Retina (tissue), 1 donor: ENCODE data around the gene FIBIN.
"Not testable (repeated sequence)": the region's sequence is repeated elsewhere in the genome, so short reads cannot be mapped to it uniquely, and the experiment has no call there.

Experiments used
- DNase-seq: peaks from one replicate; pipeline ENCODE4 v3.0.0-alpha.2; 2016

The FIBIN gene

DNA sequence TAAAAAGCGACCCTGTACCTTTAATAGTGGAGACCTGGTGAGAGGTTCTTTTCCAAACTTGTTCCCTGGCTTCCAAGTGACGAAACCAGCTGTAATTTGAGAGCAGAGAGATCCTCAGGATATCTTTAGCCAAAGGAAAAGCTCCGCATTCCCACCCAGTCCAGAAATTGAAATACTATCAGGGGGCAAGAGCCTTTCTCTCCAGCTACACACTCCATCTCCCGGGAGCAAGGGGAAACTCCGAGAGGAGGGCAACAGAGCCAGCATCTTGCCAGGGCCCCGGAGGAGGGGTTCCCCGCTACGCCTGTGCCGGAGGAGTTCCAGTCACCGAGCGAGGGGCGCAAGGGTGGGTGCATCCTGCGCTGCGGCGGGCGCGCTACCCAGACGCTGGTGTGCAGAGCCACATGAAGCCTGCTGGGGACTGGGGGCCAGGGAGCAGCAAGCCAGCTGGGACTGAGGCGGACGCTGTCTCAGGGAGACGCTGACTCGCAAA is at the start of gene FIBIN:
TSS of gene FIBIN (plus strand) at position 148 of the 493 bp plus-strand sequence. CDS start 415 bp downstream, outside the sequence.
- DNase-seq = peak; percentile 74

DNA sequence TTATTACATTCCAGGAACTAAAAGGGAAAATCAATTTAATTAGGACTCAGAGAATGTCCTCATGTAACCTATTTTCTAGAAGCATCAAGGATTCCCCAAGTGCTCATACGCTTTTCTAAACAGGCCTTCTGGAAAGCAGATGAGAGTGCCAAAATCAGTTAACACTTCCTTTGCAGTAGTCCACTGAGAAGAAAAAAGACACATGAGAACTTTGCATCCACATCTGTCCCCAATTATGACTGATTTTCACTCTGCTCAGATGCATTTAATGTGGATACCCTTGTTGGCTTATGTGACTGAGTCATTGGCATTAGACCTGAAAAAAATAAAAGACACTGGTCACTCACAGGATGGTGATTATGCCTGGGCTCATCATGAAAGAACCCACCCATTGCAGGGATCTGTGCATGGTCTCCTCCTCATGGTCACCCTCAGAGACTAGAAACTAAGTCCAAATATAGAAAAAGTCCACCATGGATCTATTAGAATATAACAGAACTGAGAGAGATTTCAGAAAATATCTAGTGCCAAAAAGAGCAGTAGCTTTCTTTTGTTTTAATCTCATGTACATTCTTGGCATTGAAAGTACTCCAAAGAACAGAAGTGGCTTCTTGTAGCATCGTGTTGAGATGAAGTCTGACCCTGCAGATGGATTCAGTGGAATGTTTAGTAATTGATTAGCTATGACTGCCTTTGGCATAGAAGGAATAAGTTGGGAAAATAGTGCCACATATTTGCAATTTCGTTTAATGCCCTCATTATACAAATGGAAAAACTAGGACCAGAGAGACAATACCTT is 48.8 kb upstream of the FIBIN start:
- no peak for DNase-seq

DNA sequence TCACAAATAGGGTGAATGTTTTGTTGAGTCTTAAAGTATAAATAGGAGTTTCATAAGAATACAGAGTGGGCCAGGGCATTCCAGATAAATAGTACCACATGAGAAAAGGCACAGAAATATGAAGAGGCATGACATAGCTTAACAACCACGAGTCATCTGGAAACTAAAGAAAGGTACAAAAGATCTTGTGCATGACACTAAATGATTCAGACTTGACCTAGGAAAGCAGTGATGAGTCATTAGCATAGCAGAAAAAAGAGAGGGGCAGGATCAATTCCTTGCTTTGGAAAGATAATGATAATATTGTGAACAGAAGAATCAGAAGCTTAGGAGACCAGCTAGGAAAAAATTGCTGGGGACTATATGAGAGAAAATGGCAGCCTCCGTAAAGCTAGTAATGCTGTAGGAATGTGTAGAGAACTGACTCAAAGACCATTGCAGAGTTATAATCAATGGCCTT is 47.6 kb upstream of the FIBIN start:
- no peak for DNase-seq

DNA sequence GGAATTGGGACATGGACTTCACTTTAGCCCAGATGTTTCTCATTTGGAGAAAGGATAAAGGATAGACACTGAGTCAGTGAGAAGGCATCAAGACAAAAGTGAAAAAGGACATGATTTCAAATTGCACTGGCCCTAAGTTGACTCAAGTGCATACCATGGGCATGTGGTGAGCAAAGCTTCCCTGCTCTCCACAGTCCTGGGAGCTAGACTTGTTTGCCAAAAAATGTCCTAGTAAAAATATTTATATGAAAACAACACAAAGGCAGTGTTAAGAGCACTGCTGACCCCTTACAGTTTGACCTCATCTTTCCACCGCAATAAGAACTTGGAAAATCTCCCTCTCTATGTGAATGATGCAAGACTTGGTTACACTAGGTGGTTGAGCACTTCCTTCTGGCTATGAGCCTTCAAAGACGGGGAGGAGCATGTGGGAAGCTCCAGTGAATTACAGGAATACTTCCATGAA is 46.5 kb upstream of the FIBIN start:
- DNase-seq = no peak

DNA sequence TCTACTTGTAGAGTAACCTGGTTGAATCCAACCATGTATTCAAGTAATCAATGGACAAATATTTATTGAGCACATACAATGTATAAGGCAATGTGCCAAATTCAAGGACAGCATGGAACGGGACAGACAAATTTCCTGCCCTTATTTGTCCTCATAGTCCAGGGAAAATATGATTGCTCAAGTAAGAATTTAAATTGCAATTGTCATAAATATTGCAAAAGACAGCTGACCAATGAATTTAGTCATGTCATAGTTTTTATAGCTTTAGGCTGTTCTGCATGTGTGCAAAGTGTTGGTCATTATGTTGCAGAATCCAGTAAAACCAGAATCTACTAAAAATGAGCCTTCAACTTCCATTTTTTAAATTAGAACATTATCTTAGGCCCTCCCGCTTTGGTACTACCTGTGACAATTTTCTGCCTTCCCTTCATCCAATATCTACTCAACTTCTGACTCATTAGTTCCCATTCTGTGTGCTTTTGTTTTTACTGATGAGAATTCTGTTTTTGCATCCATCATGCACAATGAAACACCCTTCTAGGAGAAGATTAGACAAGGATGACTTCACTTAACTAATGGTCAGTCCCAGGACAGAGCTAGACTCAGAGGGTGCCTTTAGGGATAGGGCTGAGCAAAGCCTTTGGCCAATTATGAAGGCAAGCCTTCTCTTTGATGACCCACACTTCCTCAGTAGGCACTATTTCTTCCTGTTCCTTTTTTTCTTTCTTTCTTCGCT is 45.8 kb upstream of the FIBIN start:
- no peak for DNase-seq

DNA sequence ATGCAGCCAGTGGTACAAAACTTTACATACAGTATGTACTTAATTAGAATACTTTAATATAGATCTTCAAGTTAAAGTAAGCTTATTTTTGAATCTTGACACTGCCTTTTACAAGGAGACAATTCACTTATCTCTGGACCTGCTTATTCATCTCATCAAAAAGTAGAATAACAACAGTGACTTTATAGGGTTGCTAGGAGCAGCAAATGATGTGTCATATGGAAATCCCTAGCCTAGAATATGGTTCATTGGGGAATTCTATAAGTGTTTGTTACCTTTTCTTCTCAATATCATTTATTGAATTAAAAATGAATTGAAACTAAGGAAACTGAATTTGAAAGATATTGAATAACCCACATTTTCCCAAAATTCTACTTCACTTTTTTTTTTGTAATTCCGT is 45.0 kb upstream of the FIBIN start:
- DNase-seq = no peak

DNA sequence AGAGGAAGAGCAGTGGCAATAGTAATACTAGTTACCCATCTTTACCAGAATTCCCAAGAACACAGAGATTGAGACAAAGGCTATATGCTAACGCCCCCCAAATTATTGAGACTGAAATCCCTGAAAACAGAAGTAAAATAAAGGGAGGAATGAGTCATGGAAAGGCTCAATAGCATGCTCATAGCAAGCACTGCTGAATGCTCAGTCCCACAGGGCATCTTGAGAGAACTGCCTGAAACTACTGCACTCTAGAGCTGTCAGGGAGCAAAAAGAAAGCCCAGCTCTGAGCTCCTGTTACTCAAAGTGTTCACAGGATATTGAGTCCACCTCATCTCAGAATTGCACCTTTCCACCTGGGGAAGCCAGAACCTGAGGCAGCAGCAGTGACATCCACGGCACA is 44.1 kb upstream of the FIBIN start:
- DNase-seq = no peak

DNA sequence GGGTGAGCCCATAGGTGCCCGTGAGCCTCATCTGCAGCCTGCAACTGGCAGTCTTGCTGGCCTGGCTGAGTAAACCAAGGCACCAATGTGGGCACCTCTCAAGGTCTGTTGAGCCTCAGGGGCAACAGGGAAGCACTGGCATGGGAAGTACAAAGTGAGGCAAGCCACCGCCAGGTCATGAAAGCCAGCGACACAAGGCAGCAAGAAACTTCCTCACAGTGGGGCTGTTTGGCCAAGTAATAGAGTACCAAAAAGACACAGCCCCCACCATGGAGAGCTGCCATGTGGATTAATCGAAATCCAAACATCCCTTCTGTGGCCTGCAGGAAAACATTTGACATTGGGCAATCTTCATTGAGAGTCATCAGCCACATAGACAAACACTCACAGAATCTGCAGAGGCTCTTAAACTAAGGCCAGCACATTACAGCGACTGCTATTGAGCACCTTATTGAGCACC is 43.6 kb upstream of the FIBIN start:
- DNase-seq = no peak

DNA sequence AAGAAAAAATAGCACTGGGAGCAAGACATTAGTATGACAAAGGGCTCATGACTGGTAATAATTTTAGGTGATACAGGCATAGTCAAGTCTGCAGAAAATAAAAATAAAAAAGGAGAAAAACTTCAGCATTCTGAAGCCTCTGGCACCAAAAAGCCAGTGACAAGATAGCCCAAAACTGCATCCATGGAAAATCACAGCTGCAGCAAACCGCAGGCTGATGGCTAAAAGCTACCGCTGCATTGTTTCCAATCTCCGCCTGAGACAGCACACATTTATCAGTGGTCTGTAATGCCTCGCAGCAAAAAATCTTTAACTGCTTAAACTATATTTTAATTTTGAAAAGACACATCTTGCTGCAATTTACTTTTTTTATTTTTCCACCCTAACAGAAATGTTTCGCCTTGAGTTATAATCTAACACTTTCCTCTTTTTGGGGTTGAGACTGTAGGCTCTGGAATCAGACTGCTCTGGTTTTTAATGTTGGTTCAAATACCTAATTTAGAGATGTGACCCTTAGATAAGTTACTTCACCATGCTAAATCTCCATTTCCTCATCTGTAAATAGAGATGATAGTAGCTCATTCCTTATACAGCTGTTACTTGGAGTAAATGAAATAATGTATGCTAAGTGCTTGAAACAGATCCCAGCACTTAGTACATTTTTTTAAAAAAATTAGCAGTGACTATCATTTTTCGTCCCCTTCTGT is 42.0 kb upstream of the FIBIN start:
- no peak for DNase-seq

DNA sequence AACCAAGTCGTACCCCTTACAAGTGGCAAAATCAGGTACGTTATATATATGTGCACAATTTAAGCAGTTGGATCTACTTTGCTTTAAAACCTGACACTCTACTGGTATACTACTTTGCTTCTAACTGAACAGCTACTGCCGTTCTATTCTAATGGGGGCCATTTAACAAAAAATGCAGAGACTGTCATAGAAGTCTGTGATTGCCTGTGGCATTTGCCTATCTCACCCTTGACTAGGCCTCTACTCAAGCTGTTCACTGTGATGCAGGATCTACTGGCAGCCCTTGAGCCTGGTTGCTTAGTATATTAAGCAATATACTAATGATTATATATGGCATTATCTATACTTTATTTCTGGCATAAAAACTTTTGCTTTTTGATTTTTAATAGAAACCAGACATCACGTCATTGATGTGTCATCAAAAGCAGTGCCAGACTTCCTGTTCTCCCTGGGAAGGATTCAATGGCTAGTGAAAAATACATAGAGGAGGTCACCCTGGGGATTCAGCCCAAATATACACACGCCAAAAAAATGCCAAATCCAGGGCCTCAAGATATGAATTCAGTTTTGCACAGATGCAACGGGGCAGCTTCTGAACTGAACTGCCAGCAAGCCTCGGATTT is 40.0 kb upstream of the FIBIN start:
- no peak for DNase-seq

DNA sequence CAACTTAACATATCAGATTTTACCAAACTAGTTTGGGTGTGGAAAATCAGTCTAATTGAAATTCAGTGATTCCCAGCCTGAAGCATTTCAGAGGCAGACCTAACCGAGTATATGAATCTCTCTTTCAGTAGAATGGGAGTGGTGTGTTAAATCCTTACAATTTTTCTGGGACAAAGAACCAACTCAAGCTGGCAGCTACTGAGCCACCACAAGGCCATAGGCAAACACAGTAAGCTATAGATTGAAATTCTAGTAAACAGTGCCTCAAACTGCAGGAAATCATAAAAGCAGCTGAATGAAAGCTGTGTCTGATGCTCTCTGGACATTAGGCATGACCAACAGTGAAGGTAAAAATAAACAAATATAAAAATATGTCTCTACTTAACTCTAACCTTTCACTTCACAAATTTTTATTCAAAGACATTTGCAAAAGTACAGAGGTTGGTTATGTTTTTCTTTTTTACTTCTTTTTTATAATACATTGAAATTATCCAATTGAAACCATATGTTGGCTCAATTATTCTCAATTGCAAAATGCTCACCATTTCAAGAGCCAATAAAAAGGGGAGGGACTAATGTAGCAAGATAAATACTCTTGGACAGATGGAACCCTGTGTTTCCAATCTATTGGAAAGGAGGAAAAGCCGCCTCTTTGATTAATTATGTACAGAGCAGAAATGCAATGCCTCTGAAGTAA is 35.8 kb upstream of the FIBIN start:
- DNase-seq = no peak

DNA sequence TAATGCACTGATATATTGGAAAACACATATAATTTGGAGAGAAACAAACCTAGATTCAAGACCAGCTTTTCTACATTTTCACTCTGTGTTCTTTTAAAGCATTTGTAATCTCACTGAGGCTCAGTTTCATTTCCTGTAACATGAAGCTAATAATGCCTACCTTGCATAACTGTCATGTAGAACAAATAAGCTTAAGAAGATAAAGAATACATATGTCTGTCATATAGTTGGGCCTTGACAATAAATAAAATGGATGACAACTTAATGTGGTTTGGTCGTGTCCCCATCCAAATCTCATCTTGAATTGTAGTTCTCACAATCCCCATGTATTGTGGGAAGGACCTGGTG is 35.2 kb upstream of the FIBIN start:
- DNase-seq = no peak

DNA sequence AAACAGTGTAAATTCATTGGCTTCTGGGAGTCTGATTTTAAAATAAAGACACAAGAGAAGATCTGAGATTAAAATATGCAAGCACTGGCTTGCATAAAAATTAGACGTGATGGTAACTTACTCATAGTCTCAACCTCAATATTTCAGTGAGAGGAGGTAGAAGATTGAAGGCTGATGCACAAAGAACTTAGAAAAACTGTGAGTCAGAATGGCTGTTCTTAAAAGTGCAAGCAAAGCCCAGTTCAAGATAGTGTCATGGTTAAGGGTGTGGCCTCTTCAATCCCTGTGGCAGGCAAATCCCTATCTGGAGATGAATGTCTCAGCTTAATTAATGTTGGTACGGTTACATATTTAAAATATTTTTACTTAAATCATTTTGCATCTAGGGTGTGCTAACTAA is 33.6 kb upstream of the FIBIN start:
- DNase-seq = no peak

DNA sequence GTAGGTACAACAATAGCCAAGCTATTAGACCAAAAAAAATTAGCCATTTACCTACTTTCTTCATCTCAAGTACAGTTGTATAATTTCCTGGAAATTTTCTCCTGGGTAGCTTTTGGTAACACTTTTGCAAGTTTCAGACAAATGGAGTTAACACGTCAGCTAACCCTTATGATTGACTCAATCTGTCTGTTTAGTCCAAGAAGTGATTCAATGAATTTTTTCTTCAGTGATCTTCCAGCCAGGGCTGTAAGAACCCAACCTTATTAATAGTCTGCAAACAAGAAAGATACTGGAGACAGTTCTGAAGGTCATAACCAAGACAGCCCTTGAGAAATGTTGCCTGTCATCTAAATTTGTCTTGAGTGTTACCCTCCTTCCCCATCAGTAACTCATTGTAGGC is 30.1 kb upstream of the FIBIN start:
- DNase-seq = no peak

DNA sequence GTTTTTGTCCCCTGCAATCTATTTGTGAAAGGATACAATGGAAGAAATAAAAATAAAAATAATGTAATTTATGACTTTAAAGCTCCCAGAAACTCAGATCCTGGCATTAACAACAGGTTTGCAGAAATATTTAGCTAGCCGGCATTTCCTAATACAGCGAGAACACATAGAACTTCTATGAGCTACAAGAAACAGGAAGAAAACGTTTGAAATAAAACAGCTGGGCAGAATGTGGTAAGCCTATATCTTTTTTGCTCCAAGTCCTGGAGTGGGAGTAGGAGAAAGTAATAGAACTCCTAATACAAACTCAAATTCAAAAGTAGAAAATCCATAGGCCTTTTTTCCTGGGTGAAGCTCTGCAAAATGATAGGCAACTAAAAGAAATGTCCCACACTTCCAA is 29.6 kb upstream of the FIBIN start:
- no peak for DNase-seq

DNA sequence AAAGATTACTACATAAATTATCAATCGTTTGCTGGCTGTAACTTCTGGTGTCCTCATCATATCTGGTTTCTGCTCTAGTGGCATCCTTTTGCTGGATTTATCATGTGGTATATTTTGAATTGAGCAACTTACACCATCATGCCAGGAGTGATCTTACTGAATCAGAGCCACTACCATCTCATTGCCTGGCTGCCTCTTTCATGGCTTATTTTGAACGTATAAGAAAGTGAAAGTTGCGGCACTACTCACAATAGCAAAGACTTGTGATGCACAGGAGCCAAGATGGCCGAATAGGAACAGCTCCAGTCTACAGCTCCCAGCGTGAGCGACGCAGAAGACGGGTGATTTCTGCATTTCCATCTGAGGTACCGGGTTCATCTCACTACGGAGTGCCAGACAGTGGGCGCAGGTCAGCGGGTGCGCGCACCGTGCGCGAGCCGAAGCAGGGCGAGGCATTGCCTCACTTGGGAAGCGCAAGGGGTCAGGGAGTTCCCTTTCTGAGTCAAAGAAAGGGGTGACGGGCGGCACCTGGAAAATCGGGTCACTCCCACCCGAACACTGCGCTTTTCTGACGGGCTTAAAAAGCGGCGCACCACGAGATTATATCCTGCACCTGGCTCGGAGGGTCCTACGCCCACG is 28.9 kb upstream of the FIBIN start:
- not testable (repeated sequence) for DNase-seq

DNA sequence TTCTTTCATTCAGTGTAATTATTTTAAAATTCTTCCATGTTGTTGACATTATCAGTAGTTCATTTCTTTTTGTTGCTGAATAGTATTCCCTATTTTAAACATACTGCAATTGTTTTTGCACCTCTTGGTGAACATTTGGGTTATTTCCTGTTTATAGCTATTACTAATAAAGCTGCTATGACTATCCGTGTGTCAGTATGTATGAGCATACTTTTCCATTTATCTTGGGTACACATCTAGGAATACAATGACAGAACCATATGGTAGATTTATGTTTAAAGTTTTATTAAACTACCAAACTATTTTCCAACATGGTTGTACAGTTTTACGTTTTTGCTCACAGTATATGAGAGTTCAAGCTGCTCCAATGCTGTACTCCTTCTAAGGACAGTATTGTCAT is 22.0 kb upstream of the FIBIN start:
- DNase-seq = no peak

DNA sequence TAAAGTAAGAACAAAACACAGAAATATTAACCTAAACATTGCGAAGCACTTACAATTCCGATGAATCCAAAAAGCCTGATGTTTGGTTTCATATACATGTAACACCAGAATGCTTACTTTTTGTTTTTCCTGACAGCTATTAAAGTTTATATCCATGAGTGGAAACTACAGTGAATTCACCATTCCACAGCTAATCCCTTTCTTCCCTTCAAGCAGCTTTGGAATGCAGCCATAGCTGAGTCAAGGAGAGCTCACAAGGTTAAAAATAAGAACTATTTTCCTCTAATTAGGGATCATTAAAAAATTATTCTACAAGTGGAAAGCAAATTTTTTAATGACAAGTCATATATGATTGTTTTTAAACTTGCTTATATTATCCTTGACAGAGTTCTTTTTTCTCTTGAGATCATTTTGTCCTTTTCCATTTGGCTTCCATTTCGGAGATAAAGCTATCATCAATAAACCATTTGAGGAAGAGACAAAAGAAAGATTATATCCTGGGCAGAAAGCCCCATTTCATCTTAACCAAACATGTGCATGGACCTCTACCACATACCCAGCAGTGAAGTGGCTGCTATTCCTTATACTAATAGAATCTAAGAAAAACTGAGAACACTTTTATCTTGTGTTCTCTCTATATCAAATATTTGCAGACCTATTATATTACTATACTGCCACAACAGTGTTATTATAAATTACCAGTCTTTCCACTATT is 19.7 kb upstream of the FIBIN start:
- no peak for DNase-seq

DNA sequence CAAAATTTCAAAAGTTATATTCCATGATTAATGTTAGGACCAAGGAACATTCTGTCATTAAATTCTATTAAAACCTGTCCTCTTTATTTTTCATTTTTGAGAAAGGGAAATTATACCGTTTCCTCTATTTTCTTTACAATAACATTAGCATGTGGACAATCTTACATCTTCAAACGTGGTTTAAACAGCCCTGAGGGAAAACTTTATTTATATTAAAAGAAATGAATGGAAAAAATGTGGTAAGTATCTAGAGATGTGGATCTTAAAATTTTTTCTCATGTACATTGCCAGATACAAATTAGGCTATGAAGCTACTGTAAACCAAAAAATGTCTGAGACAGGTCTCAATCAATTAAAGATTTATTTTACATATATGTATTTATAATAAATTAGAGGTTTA is 18.9 kb upstream of the FIBIN start:
- no peak for DNase-seq

DNA sequence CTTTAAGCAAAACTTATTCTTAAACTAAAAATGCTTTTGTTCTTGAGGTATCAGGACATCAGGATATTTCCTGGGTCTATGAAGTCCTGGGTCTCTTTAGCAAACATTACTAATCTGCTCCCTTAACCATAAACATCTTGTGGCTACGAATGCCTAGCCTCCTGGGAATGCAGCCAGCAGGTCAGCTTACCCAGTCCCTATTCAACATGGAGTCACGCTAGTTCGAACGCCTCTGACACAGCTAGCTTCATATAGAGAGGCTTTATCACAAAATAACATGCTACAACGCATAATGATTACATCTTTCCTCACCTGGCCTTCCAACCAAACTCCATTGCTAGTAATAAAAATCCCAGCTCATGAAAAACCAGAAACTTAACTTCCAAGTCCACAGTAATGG is 17.5 kb upstream of the FIBIN start:
- no peak for DNase-seq

DNA sequence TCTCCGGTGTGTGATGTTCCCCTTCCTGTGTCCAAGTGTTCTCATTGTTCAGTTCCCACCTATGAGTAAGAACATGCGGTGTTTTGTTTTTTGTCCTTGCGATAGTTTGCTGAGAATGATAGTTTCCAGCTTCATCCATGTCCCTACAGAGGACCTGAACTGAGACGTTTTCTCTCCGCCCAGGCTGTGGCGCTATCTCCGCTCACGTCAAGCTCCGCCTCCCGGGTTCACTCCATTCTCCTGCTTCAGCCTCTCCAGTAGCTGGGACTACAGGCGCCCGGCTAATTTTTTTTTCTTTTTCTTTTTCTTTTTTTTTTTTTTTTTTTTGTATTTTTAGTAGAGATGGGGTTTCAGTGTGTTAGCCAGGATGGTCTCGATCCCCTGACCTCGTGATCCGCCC is 16.7 kb upstream of the FIBIN start:
- DNase-seq = not testable (repeated sequence)
